Peyer's patch (tissue), 4 donors: ENCODE data around the gene GUCA2B. TPM values are rescaled to one million over a fixed set of nuclear protein-coding genes. Genes with fewer than 3 reads are reported as not detected.

ENCODE experiments used
- DNase-seq, 3 donors: peaks; one replicate each; pipeline ENCODE4 v3.0.0-alpha.2; 2017 to 2019
- H3K27ac ChIP-seq, 4 donors: fragments of 200-600 bp; sonication (generic); one replicate each; pipeline ENCODE4 v1.5.1; 2016 to 2019
- H3K27me3 ChIP-seq, 2 donors: fragments of 200-600 bp; sonication (generic); one replicate each; pipeline ENCODE4 v1.5.1; 2019
- H3K36me3 ChIP-seq, 3 donors: fragments of 200-600 bp; sonication (generic); one replicate each; pipeline ENCODE4 v1.5.1; 2016 to 2019
- H3K4me1 ChIP-seq, 4 donors: fragments of 200-600 bp; sonication (generic); one replicate each; pipeline ENCODE4 v1.5.1; 2016 to 2019
- H3K4me3 ChIP-seq, 4 donors: fragments of 200-600 bp; sonication (generic); 1 replicate in 3 of 4; 2 replicates in 1 of 4; pipeline ENCODE4 v1.5.1; 2016 to 2019; ENCODE audit warnings: mild to moderate bottlenecking in 1 of 4
- H3K9me3 ChIP-seq, 4 donors: fragments of 200-600 bp; sonication (generic); one replicate each; pipeline ENCODE4 v1.5.1; 2016 to 2019; ENCODE audit warnings: mild to moderate bottlenecking in 1 of 4
- CTCF ChIP-seq, 6 experiments: fragments of 450-650 bp in 4 of 6; fragments of 200-600 bp in 2 of 6; sonication (generic) in 1 of 6; IDR thresholded peaks; one replicate each; pipeline ENCODE4 v1.5.1; 2017 to 2019; ENCODE audit warnings: antibody characterized with exemption in 6 of 6, mild to moderate bottlenecking in 3 of 6, moderate library complexity in 1 of 6
- POLR2A ChIP-seq, 2 donors: fragments of 450-650 bp; IDR thresholded peaks; one replicate each; pipeline ENCODE4 v1.5.1; 2017; ENCODE audit warnings: antibody characterized with exemption in 2 of 2, mild to moderate bottlenecking in 2 of 2, moderate library complexity in 2 of 2
- total RNA-seq, 4 donors: library from RNA; depleted of rRNA; stranded (reverse); fragments of >200 nt; gene quantifications; one replicate each; pipeline ENCODE4 v1.1.0, GENCODE V29; 2016

Gene GUCA2B
- total RNA-seq, 4 donors from 2014 or later: 35.5 to 708 (median 256) TPM

GRCh38 chr1:42181687-42182086 is 28.5 kb downstream of the GUCA2B start:
- Histone ChIP-seq H3K4me1 (peaks cover 0 to 3% (median 0%) of the 10 kb centered on the region in 4 donors), H3K36me3 (peaks cover 0 to 30% (median 0%) of the 10 kb centered on the region in 3 donors), H3K9me3 (no peaks in the 10 kb centered on the region), H3K27ac (no peak overlapping the region), H3K4me3 (no peak overlapping the region), H3K27me3 (no peaks in the 10 kb centered on the region)
- no peak for TF ChIP-seq POLR2A (IDR thresholded peaks at IDR 0.05)
- TF ChIP-seq CTCF (IDR thresholded peaks at IDR 0.05): no peak
- DNase-seq: no peak

- peaks cover 0 to 43% (median 0%) of the 10 kb centered on the region in 3 donors for H3K36me3 ChIP-seq
- no peaks in the 10 kb centered on the region for H3K4me1 ChIP-seq
- no peak overlapping the region for H3K4me3 ChIP-seq
- H3K27ac ChIP-seq: no peak overlapping the region
- no peak for DNase-seq
- TF ChIP-seq POLR2A (IDR thresholded peaks at IDR 0.05) (no peak), CTCF (IDR thresholded peaks at IDR 0.05) (no peak)
- H3K27me3 ChIP-seq: no peaks in the 10 kb centered on the region
- H3K9me3 ChIP-seq: no peaks in the 10 kb centered on the region
These were observed 30.2 kb downstream of the GUCA2B start for GRCh38 chr1:42183210-42183956.

- H3K36me3 ChIP-seq: peaks cover 0 to 48% (median 0%) of the 10 kb centered on the region in 3 donors
These were observed 30.7 kb downstream of the GUCA2B start for GRCh38 chr1:42183957-42184268.

GRCh38 chr1:42184616-42185015 is 31.4 kb downstream of the GUCA2B start:
- H3K9me3 ChIP-seq: no peaks in the 10 kb centered on the region
- no peak for TF ChIP-seq CTCF (IDR thresholded peaks at IDR 0.05)
- TF ChIP-seq POLR2A (IDR thresholded peaks at IDR 0.05): no peak
- no peak overlapping the region for H3K4me3 ChIP-seq
- DNase-seq: no peak
- peaks cover 0 to 51% (median 0%) of the 10 kb centered on the region in 3 donors for H3K36me3 ChIP-seq
- no peak overlapping the region for H3K27ac ChIP-seq
- H3K27me3 ChIP-seq: no peaks in the 10 kb centered on the region
- no peaks in the 10 kb centered on the region for H3K4me1 ChIP-seq

More at GRCh38 chr1:42183957-42184268, 30.7 kb downstream of the GUCA2B start:
- TF ChIP-seq POLR2A (IDR thresholded peaks at IDR 0.05): no peak
- TF ChIP-seq CTCF (IDR thresholded peaks at IDR 0.05): no peak
- no peaks in the 10 kb centered on the region for H3K4me1 ChIP-seq
- no peak for DNase-seq
- no peaks in the 10 kb centered on the region for H3K9me3 ChIP-seq
- no peaks in the 10 kb centered on the region for H3K27me3 ChIP-seq
- H3K27ac ChIP-seq: no peak overlapping the region
- H3K4me3 ChIP-seq: no peak overlapping the region

- no peaks in the 10 kb centered on the region for H3K9me3 ChIP-seq
- no peak for TF ChIP-seq CTCF (IDR thresholded peaks at IDR 0.05)
- TF ChIP-seq POLR2A (IDR thresholded peaks at IDR 0.05): no peak
- H3K36me3 ChIP-seq: peaks cover 0 to 66% (median 0%) of the 10 kb centered on the region in 3 donors
- no peaks in the 10 kb centered on the region for H3K27me3 ChIP-seq
- no peaks in the 10 kb centered on the region for H3K4me1 ChIP-seq
- no peak for DNase-seq
- no peak overlapping the region for H3K4me3 ChIP-seq
- H3K27ac ChIP-seq: no peak overlapping the region
These were observed 32.9 kb downstream of the GUCA2B start for GRCh38 chr1:42186152-42186551.
